Upper lobe of right lung (tissue), 1 donor: Measurements from ENCODE around the gene SLC6A3. TPM values are rescaled to one million over a fixed set of nuclear protein-coding genes. Genes with fewer than 3 reads are reported as not detected.

ENCODE experiments used
- ATAC-seq: fragments of 200-7000 bp; cut with Tn5 transposase; one replicate; pipeline ENCODE4 v1.9.1; 2020; ENCODE audit warnings: mild to moderate bottlenecking, moderate library complexity
- DNase-seq: peaks from one replicate; pipeline ENCODE4 v3.0.0-alpha.2; 2020
- H3K27ac ChIP-seq: fragments of 200-600 bp; one replicate; pipeline ENCODE4 v1.8.0; 2022
- H3K27me3 ChIP-seq: fragments of 200-600 bp; one replicate; pipeline ENCODE4 v1.8.0; 2022; ENCODE audit warnings: mild to moderate bottlenecking
- H3K36me3 ChIP-seq: fragments of 200-600 bp; one replicate; pipeline ENCODE4 v1.8.0; 2022
- H3K4me1 ChIP-seq: fragments of 200-600 bp; one replicate; pipeline ENCODE4 v1.8.0; 2022
- H3K4me3 ChIP-seq: fragments of 200-600 bp; one replicate; pipeline ENCODE4 v1.8.0; 2022; ENCODE audit warnings: mild to moderate bottlenecking
- H3K9me3 ChIP-seq: fragments of 200-600 bp; one replicate; pipeline ENCODE4 v1.8.0; 2022
- intact Hi-C: fragments of 100-400 bp; cut with DNase I; formaldehyde crosslinking; loops from one replicate; pipeline ENCODE4 v1.11.0; 2022
- total RNA-seq: library from RNA; stranded (reverse); fragmentation: NEBNext Ultra II Directional; extraction: Animal tissue kit (Norgen Biotek cat#: 25700); gene quantifications from one replicate; pipeline ENCODE4 v1.2.1, GENCODE V29; 2021
- TF ChIP-seq, protein P1 (sequence below): fragments of 200-600 bp; IDR thresholded peaks from one replicate; pipeline ENCODE4 v1.8.0; 2022; ENCODE audit warnings: antibody characterized with exemption
- donor health status: DM: no; HTN: yes; CAD: no; lungs with severe emphysema.

Gene SLC6A3
- total RNA-seq, 1 donor from 2014 or later = 0.52 TPM

DNA sequence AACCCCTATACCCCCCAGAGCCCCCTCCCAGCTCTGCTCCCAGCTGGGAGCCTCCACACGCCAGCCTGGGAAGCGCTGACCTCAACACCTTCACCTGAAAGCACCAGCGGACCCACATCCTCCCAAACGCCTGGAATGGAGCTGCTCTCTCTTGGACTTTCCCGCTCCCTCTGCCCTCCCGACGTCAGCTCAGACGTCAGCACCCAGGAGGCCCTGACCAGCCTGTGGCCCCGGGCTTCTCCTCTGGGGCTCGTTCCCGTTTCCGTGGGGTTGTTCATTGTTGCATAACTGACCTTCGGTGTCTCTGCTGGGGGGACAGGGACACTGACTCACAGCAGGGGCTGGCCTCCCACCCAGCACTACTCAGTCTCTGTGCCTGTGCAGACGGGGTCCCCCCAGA, 35.0 kb upstream of the SLC6A3 start:
- Histone ChIP-seq H3K9me3 (no peaks in the 10 kb centered on the region), H3K4me3 (no peak overlapping the region), H3K4me1 (peaks cover 4% of the 10 kb centered on the region), H3K27me3 (no peaks in the 10 kb centered on the region), H3K36me3 (peaks cover 51% of the 10 kb centered on the region), H3K27ac (peak overlapping the region; percentile 11)
- DNase-seq (peak; percentile 82), ATAC-seq (peak; percentile 63)
- TF ChIP-seq, protein P1, sequence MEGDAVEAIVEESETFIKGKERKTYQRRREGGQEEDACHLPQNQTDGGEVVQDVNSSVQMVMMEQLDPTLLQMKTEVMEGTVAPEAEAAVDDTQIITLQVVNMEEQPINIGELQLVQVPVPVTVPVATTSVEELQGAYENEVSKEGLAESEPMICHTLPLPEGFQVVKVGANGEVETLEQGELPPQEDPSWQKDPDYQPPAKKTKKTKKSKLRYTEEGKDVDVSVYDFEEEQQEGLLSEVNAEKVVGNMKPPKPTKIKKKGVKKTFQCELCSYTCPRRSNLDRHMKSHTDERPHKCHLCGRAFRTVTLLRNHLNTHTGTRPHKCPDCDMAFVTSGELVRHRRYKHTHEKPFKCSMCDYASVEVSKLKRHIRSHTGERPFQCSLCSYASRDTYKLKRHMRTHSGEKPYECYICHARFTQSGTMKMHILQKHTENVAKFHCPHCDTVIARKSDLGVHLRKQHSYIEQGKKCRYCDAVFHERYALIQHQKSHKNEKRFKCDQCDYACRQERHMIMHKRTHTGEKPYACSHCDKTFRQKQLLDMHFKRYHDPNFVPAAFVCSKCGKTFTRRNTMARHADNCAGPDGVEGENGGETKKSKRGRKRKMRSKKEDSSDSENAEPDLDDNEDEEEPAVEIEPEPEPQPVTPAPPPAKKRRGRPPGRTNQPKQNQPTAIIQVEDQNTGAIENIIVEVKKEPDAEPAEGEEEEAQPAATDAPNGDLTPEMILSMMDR = no peak
- intact Hi-C loops = loop anchor here (10.0 kb wide), 1 partner anchor 135 kb away; no protein-coding TSS in a partner anchor

DNA sequence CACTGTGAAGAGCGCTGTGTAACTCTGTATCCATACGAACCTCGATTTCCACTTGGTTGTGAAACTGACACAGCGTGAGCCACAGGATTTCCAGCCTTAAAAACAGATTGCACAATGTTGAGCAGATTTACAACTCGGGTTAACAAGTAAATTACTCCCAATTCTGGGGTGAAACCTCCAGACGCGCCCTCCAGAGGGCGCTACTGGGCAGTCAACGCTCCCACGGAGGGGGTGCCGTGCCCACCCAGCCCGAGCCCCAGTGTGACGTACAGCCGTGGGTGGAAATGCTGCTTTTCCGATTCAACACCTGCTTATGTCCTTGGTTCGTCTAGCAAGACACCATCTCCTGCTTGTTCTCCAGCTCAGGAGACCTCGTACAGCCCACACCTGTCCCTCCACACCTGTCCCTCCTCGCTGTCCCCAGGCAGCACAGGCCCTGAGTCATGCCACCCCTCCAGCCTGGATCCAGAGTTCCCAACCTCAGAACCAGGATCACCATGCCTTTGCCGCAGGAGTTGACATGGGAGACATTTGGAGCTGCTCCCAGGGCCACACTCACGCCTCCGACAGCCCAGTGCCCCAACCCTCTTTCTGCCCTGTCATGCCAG, 34.4 kb upstream of the SLC6A3 start:
- Histone ChIP-seq H3K27ac (peak overlapping the region; percentile 11), H3K36me3 (peaks cover 49% of the 10 kb centered on the region), H3K4me1 (peaks cover 4% of the 10 kb centered on the region), H3K27me3 (no peaks in the 10 kb centered on the region), H3K9me3 (no peaks in the 10 kb centered on the region), H3K4me3 (no peak overlapping the region)
- DNase-seq (no peak), ATAC-seq (peak; percentile 50)
- TF ChIP-seq, protein P1 = peak; percentile 62
- intact Hi-C loops = loop anchor here (10.0 kb wide), 1 partner anchor 135 kb away; no protein-coding TSS in a partner anchor

DNA sequence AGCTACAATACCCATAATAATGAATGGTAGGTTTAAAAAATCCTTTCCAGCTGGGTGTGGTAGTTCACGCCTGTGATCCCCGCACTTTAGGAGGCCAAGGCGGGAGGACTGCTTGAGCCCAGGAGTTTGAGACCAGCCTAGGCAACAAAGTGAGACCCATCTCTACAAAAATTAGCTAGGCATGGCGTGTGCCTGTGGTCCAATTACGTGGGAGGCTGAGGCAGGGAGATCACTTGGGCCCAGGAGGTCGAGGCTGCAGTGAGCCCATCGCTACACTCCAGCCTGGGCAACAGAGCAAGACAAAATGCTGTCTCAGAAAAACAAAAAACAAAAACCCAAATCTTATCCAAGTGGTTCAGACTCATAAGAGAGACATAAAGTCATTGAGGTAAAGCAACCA, 33.8 kb upstream of the SLC6A3 start:
- Histone ChIP-seq H3K27ac (peak overlapping the region; percentile 11), H3K27me3 (no peaks in the 10 kb centered on the region), H3K4me3 (no peak overlapping the region), H3K36me3 (peaks cover 55% of the 10 kb centered on the region), H3K9me3 (no peaks in the 10 kb centered on the region), H3K4me1 (peaks cover 4% of the 10 kb centered on the region)
- intact Hi-C loops = no loop called here
- DNase-seq (no peak), ATAC-seq (no peak)
- TF ChIP-seq, protein P1 = no peak

DNA sequence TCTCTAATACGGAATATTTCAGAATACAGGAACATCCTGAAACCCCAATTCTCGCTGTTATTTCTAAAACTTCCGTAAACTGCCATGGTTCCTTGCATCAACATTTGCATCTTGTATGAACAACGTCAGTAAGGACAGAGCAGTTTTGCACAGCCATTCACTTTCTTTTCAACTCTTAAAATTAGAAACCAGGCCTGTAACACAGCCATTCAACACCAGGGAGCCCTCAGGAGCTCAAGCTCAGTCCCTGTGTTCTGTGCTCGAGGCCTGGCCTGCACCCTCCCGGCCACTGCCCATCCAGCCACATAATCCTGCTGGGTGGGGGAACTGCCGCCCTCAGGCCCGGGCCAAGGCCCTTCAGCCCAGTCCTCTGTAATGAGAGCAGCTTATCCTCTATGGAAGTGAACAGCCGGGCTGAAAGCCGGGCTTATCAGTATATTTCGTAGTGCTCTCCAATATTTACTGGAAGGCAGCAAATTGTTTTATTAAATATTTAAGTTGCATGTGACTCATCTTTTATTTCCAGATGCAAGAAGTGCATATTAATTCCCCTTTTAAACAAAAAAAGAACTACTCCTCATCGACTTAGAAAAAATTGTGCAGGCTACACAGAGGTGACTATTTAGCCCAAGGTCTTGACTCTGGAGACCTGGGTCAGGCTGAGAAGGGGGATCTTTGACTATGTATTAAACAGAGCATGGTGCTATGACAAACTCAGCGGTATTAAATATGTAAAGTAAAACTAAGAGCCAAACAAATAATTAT, 33.2 kb upstream of the SLC6A3 start:
- H3K4me1 ChIP-seq = peaks cover 4% of the 10 kb centered on the region
- H3K27ac ChIP-seq = peak overlapping the region; percentile 4
- intact Hi-C loops = no loop called here
- peaks cover 60% of the 10 kb centered on the region for H3K36me3 ChIP-seq
- TF ChIP-seq, protein P1 = no peak
- DNase-seq (no peak), ATAC-seq (no peak)
- H3K4me3 ChIP-seq = no peak overlapping the region
- H3K27me3 ChIP-seq = no peaks in the 10 kb centered on the region
- H3K9me3 ChIP-seq = no peaks in the 10 kb centered on the region

DNA sequence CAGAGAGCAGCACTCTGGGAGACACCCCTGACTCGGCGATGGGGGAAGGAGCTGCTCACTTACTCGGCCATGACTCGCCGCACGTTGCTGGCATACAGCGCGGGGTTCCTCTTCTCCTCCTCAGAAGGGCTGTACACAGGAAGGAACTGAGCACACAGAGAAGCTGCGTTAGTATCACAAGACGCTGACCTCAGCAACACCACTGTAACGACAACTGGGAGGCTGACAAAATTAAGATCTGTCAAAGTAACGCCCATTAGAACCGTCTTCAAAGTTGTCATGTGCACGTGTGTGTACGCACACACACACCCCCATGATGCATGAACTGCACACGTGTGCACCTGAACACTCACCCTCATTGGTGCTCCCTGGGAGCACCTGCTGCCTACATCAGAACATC, 32.1 kb upstream of the SLC6A3 start:
- TF ChIP-seq, protein P1 = no peak
- Histone ChIP-seq H3K27ac (no peak overlapping the region), H3K27me3 (no peaks in the 10 kb centered on the region), H3K36me3 (peaks cover 66% of the 10 kb centered on the region), H3K4me3 (no peak overlapping the region), H3K9me3 (no peaks in the 10 kb centered on the region), H3K4me1 (peaks cover 4% of the 10 kb centered on the region)
- DNase-seq = peak; percentile 74
- ATAC-seq = peak; percentile 64
- intact Hi-C loops = no loop called here
